ENCODE measurements around the gene GBP5. TPM values are rescaled to one million over a fixed set of nuclear protein-coding genes. Genes with fewer than 3 reads are reported as not detected.

The GBP5 gene
- total RNA-seq, 1 donor from 2014 or later: 107 TPM

Other genes starting within 250 kb of the GBP5 start
- 7.1 and 8.1 TPM in 2 replicates for gene GBP3, start 250.0 kb downstream of the GBP5 start, total RNA-seq
- gene GBP1, start 207.7 kb downstream of the GBP5 start, total RNA-seq: 36.9 and 38.3 TPM in 2 replicates
- 168 and 169 TPM in 2 replicates for gene GBP2, start 146.7 kb downstream of the GBP5 start, total RNA-seq
- gene GBP7, start 96.9 kb downstream of the GBP5 start, total RNA-seq: not detected in 2 replicates
- gene GBP4, start 73.9 kb downstream of the GBP5 start, total RNA-seq: 29.5 and 33.5 TPM in 2 replicates
- 0.40 and 0.50 TPM in 2 replicates for gene GBP6, start 91.2 kb upstream of the GBP5 start, total RNA-seq